HTR-8/SVneo (cell line): ENCODE measurements around the gene BRINP3.

Source experiments
- DNase-seq: peaks from one replicate; pipeline ENCODE4 v3.0.0; 2011; ENCODE audit warnings: low spot score, mixed read lengths; ENCODE audit not compliant: insufficient read length
- FAIRE-seq: peaks from 2 replicates; lab custom pipeline; 2011; peaks lifted over from hg19 to GRCh38; lab: Jason Lieb, UNC

The BRINP3 gene

DNA sequence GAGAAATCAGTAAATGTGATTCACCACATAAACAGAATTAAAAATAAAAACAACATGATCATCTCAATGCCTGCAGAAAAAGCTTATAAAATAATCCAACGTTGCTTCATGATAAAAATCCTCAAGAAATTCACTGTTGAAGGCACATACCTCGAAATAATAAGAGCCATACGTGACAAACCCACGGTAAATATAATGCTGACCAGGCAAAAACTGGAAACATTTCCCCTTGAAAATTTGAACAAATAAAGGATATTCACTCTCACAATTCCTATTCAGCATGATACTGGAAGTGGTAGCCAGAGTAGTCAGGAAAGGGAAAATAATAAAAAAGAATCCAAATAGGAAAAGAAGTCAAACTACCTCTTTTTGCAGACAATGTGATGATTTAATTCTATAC, 148.8 kb downstream of the BRINP3 start:
- DNase-seq, result no peak
- no peak for FAIRE-seq

DNA sequence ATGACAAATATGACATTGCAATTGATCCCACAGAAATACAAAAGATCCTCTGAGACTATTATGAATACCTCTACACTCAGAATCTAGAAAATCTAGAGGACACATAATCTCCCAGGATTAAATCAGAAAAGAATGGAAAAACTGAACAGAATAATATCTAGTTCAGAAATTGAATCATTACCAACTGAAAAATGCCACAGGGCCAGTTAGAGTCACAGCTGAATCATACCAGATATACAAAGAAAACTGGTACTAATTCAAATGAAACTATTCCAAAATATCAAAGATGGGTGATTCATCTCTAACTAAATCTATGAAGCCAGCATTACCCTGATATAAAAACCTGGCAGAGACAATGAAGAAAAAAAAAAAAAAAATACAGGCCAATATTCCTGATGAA, 149.3 kb downstream of the BRINP3 start:
- DNase-seq (no peak), FAIRE-seq (no peak)

DNA sequence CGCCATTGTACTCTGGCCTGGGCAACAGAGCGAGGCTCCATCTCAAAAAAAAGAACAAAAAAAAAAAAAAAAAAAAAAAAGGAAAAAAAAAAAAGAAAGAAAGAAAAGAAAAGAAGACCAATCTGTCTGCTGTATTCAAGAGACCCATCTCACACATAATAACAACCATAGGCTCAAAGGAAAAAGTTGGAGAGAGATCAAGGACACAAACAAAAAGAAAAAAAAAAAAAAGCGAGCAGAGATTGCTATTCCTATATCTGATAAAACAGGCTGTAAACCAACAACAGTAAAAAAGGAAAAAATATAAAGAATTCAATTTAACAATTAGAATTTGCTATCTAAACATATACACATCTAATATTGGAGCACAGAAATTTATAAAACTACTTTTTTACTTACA, 150.4 kb downstream of the BRINP3 start:
- FAIRE-seq, result no peak
- no peak for DNase-seq

DNA sequence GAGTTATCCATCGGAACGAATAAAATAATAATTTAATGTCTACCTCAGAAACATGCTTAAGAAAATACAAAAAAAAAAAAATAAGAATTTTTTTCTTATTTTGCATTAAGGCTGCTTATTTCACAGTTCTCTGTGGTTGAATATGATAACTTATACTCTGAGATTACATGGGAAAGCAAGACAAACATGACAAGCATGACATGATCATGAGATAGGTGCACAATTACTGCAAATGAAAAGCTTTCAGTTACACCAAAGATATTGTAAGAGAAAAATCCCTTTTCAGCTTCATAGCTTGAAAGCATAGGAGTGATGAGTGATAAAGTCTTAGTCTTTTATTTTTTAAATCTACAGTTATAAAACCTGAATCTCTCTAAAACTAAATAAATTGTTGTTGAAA, 154.1 kb downstream of the BRINP3 start:
- FAIRE-seq (no peak), DNase-seq (no peak)

DNA sequence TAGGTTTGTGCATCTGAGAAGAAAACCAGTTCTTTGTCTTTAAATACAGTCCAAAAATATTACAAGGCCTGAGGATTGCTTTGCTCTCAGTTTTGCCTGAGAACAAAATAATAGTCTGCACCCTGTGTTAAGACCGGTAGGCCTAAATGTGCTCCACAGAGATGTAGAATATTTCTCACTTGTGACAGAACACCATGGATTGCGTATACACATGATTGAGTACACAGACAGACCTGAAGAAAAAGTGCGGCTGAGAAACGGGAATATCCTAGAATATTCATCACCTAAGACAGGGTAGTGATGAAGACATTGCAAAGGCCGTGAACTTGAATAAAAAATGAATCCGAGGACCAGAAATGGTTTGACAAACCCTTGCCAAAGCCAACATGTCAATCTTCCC, 155.4 kb downstream of the BRINP3 start:
- no peak for FAIRE-seq
- DNase-seq, result no peak

DNA sequence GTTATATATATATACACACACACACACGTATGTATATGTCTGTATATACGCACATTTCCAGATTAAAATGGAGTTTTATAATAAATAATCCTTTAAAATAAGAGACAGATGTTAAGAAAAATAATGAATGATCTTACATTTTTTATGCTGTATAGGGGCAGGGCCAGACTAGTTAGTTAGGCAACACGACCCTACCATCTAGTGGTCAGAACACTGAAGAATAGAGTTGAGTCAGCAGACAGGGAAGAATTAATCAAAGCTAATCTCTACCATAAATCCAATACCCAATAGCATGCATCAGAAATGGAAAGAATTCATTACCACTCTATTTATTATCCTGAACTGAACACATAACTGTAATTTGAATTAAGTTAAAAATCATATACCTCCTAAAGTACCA, 156.7 kb downstream of the BRINP3 start:
- FAIRE-seq, result no peak
- DNase-seq, result no peak

DNA sequence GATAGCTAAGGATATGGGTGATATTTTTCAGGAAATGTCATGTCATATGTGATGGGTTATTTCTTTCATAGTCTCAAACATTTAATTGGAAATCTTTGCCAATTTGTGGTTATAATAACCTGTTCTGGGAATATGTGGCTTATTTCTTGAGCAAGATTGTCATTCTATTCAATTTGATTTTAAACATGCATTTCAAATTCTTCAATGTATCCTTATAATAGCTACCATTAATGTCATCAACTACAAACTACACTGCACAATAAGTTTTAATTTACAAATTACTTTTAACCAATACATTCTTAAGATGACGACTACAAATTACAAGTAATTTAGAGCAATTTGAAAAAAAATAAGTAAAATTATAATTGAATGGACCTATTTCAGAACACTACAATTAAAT, 164.9 kb downstream of the BRINP3 start:
- FAIRE-seq (no peak), DNase-seq (no peak)

DNA sequence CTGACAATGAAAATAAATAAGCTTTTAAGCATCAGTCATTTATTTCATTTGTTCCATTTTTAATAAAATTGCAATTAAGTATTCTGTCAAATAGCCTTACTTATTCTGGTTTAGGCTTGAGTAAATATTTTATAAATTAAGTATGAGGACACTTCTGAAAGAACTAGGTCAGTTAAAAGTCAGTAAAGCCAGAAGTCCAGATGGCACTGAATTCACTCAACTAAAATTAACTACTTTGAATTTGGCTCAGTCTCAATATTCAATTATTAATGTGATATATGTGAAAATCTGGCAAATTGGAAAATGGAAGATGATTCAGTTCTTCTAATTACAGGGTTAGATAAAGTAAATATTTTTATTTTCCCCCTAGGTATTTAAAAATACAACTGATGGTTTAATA, 174.2 kb downstream of the BRINP3 start:
- DNase-seq (no peak), FAIRE-seq (no peak)

DNA sequence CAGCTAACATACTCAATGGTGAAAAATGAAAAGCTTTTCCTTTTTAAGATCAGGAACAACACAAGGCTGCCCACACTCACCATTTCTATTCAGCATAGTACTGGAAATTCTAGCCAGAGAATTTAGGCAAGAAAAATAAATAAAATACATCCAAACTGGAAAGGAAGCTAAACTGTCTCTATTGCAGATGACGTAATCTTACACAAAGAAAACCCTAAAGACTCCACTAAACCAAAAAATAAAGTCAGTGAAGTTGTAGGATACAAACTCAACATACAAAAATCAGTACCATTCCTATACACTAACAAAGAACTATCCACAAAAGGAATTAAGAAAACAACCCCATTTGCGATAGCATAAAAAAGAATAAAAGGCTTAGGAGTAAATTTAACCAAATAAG, 181.2 kb downstream of the BRINP3 start:
- no peak for FAIRE-seq

DNA sequence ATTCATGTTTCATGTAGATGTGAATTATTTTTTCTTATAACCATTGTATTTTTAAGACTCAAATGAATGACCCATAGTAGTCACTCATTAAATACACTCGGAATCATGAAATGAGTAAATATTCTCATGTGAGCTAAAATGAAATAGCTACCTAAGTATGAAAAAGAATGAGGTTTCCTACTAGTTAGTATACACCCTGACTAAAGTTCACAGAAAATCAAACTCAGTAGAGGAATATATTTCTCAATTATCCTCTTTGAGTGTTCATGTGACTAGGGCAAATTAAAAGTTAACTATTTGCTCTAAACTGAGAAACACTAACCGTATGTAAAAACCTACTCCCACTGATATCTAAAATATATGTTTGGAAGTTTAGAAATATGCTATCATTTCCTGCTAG, 187.8 kb downstream of the BRINP3 start:
- DNase-seq (no peak), FAIRE-seq (no peak)

More for the DNA sequence above, 181.2 kb downstream of the BRINP3 start:
- DNase-seq, result no peak

DNA sequence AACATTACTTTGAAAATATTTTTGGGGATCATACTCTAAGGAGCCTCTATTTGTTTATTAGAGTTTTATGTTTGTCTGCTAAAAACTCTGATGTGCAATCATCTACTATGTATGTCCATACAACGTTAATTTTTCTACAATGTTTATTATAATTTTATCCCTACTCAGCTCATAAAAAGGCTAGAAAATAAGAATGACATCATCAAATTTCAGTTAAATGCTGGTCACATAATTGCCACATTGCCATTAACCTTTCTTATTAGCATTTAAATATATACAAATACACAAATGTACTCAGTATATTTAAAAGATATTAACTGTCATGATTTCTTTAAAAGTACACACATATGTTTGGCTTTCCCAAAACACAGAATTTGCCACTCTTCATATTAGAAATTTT, 191.6 kb downstream of the BRINP3 start:
- no peak for FAIRE-seq
- DNase-seq, result no peak

DNA sequence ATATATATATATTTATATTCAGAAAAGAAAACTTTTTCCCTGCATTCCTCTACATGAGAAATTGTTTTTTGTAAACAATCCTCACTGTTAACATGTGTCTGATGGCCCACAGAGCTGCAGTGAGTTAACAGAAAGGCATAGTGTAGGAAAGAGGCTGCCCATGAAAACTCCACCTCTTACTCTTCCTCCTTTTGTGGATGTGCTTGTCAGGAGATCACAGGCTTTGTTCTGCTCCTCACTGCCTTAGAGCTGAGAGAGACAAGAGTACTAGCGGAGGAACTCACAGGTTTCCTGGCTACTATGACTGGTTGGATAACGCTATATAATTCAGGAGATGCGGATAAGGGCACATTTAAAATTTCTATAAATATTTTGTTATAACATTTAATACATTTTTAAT, 200.6 kb downstream of the BRINP3 start:
- no peak for DNase-seq

DNA sequence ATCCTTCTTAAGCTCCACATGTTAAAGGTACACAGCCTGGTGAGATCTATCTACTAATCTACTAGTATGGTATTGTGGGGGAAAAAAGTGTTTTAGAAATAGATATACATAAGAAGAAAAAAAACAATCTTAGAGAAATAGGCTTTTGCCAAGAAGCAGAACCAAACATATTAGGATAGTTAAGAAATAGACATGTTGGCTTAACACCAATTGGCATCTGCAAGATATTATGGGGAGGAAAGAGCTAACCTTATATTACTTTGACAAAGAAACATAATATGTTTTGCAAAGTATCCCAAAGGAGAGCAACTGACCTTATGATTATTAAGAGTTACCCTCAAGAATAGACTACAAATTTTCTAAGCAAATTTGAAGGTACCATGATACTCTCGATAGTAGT, 202.9 kb downstream of the BRINP3 start:
- DNase-seq (no peak), FAIRE-seq (no peak)

More for the DNA sequence above, 200.6 kb downstream of the BRINP3 start:
- FAIRE-seq, result no peak

DNA sequence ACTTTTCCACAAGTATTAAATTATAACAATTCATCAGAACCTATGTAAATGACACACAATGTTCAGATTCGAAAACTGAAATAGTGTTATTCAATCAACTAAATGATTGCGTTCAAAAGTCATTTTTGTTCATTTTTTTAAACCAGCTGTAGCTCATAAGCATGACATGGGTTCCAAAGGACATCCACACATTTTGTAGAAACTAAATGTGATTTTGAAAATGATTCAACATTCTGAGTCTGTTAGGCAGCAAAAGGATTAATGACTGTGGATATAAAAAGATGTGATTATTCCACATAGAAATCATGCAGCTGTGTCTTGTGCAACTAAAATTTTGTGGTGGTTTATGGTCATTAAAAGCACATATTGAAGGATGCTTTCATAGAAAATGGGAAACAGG, 204.5 kb downstream of the BRINP3 start:
- FAIRE-seq (no peak), DNase-seq (no peak)

DNA sequence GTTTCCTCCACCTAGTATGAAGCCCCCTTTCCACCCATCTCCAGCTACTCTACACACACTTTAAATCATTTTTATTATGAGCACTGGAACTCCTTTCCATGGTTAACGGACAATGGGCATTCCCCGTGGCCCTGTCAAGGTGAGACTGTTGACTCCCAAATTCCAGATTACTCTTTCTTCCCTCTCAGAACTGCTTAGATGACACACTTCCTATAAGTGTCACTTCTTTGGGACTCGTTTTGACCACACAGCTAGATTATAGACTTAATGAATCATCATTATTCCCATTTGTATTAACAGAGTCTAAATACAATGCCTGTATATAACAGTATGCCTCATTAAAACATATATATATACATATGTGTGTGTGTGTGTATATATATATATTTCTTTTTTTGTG, 215.1 kb downstream of the BRINP3 start:
- FAIRE-seq (no peak), DNase-seq (no peak)

DNA sequence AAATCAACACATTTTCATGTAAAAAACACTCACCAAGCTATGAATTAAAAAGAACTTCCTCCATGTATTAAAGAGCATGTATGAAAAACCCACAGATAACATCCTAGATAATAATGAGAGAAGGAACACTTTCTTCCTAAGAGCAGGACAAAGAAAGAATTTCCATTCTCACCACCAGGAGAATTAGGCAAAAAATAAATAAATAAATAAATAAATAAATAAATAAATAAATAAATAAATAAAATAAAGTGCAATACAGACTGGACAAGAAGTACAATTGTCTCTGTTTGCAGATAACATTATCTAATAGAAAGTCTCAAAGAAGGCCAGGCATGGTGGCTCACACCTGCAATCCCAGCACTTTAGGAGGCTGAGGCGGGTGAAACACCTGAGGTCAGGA, 218.2 kb downstream of the BRINP3 start:
- DNase-seq, result no peak
- FAIRE-seq, result no peak

DNA sequence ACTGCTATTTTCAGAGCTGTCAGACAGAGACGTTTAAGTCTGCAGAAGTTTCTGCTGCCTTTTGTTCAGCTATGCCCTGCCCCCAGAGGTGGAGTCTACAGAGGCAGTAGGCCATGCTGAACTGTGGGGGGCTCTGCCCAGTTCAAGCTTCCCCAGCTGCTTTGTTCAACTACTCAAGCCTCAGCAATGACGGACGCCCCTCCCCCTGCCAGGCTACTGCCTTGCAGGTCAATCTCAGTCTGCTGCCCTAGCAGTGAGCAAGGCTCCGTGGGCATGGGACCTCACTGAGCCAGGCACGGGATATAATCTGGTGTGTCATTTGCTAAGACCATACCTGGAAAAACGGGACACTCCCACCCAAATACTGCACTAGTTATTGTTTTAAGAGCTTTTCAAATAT, 219.7 kb downstream of the BRINP3 start:
- DNase-seq, result no peak
- no peak for FAIRE-seq

DNA sequence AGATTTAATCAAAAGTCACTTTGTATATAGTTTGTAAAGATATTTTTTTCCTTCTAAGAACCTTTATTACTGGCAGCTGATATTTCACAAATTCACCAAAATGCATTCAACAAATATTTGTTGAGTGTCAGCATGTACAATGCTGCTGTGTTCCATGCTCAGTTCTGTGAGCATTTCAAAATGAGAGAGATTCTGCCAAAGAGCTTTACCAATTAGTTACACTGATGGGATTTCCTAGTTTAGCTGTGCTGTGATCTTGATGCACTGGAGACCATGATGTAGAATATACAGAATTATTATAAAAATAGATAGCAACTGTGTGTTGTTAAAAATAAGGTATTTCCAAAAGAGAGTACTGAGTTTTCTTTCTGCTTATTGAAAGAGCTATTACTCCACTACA, 225.6 kb downstream of the BRINP3 start:
- FAIRE-seq, result no peak

DNA sequence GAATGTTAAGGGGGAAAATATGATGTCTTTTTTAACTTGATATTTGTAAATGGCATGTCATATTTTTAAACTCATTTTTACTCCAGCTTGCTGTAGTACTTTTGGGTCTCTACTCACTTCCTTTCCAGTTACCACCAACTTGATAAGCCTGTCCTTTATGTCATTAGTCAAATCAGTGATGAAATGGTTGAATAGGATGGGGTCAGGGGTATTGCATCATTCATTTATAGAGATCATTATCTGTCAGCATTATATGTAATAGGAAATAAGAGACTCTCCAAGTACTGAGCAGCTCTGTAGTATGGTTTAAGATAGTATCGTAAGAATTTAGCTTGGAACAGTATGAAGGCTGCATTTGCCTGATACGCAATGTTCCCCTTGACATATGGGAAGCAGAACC, 227.3 kb downstream of the BRINP3 start:
- DNase-seq (no peak), FAIRE-seq (no peak)

More for the DNA sequence above, 225.6 kb downstream of the BRINP3 start:
- DNase-seq, result no peak

DNA sequence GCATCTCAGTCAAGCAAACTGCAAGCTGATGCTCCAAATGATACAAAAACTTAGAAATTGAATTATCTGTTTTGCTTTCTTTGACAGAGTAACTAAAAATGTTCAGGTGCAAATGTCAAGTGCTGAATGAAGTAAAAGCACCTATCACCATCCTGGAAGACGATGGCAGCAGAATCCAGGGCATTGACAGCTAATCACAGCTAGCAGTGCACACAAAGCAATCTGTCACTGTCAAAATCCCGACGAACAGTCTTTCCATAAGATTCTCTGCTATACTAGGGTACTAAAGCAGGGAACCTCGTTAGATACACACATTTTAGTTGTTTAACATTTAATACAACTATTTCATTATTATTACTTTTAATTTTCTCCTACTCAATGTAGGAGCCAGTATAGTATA, 233.3 kb downstream of the BRINP3 start:
- FAIRE-seq (no peak), DNase-seq (no peak)

DNA sequence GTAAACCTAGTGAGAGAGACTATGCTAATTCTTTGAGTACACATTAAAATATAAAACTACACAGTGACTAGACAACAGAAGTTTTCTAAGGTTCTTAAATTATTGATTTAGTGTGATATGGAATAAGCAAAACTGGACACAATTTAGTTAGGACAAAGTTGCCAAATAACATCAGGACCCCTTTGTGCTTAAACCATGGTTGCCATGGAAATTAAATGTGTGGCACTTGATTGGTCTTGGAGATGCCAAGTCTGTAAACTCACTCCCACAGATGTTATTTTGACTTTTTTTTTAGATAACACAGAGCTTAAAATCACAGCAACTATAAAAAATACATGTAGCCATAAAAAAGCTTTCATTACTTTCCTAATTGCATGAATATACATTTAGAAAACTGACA, 234.6 kb downstream of the BRINP3 start:
- DNase-seq, result no peak
- FAIRE-seq, result no peak

DNA sequence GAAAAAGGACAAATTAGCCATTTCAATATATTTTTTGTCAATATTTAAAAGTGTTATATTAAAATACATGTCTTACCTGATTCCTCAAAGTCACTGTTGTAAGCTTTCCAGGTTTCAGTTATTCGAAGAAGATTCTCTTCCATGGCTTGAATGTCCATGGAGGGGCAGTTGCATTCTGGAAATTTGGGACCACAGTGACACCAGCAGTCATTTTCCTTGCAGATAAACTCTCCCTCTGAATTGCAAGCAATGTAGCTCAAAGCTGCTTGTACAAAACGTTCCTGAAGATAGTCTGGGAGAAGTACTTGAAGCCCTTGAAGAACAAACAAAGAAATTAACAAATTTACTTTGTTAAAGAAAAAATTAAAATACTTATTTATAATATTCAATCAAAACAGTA, 251.7 kb downstream of the BRINP3 start:
- FAIRE-seq, result no peak
- no peak for DNase-seq

DNA sequence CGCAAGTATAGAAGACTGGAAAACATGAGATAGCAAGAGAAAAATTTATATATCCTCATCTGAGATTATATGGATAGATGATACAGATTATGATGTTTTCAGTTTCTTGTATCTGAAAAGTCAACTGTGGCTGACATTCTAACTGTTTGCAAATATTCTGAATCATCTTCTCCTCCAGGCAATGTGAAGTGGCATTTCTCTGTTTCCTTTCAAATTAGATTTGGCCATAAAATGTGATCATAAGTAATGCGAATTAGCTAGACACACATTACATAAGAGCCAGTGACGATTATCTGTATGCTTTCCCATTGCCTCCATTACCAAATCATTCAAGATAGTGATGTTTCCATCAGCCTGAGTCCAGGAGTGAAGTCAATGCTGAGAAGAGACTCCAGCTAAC, 265.2 kb downstream of the BRINP3 start:
- DNase-seq (no peak), FAIRE-seq (peak; percentile 42)
